Natural killer cell (primary cell): ENCODE measurements around the gene PHF21A. TPM values are rescaled to one million over a fixed set of nuclear protein-coding genes. Genes with fewer than 3 reads are reported as not detected.
"Not testable (repeated sequence)": the region's sequence is repeated elsewhere in the genome, so short reads cannot be mapped to it uniquely, and the experiment has no call there.

Experiments
- ATAC-seq, 3 donors: fragments of 150-1000 bp in 2 of 3; fragments of 200-7000 bp in 1 of 3; cut with Tn5 transposase; 1 replicate in 1 of 3; 2 replicates in 2 of 3; pipeline ENCODE4 v1.10.0; 2021; ENCODE audit warnings: mild to moderate bottlenecking in 2 of 3, moderate library complexity in 2 of 3
- DNase-seq, 2 donors: peaks; one replicate each; pipeline versions ENCODE4 v3.0.0 to v3.0.0-alpha.2; 2013 to 2021; ENCODE audit warnings: mixed read lengths in 1 of 2
- H3K27ac ChIP-seq: one replicate; pipeline ENCODE4 v1.5.1; 2013; ENCODE audit warnings: mild to moderate bottlenecking, low read length
- H3K27me3 ChIP-seq: one replicate; pipeline ENCODE4 v1.6.1; 2013; ENCODE audit warnings: low read length; ENCODE audit not compliant: control insufficient read depth, insufficient read depth
- H3K36me3 ChIP-seq: one replicate; pipeline ENCODE4 v1.6.1; 2013; ENCODE audit warnings: low read length; ENCODE audit not compliant: control insufficient read depth, insufficient read depth
- H3K4me1 ChIP-seq: one replicate; pipeline ENCODE4 v1.6.1; 2013; ENCODE audit warnings: low read length; ENCODE audit not compliant: control insufficient read depth, insufficient read depth
- H3K4me3 ChIP-seq: one replicate; pipeline ENCODE4 v1.5.1; 2013; ENCODE audit warnings: low read length
- H3K9me3 ChIP-seq: one replicate; pipeline ENCODE4 v1.6.1; 2013; ENCODE audit warnings: low read length; ENCODE audit not compliant: control insufficient read depth, insufficient read depth
- H3K27ac Mint-ChIP-seq, 2 donors: one replicate each; pipeline ENCODE4 v1.8.0; 2022; ENCODE audit warnings: mild to moderate bottlenecking in 2 of 2, mixed read lengths in 2 of 2, moderate library complexity in 1 of 2
- H3K27me3 Mint-ChIP-seq, 2 donors: one replicate each; pipeline ENCODE4 v1.8.0; 2022; ENCODE audit warnings: low read depth in 2 of 2, mixed read lengths in 2 of 2
- H3K36me3 Mint-ChIP-seq: one replicate; pipeline ENCODE4 v1.8.0; 2022; ENCODE audit warnings: mixed read lengths
- H3K4me1 Mint-ChIP-seq, 2 donors: one replicate each; pipeline ENCODE4 v1.8.0; 2022; ENCODE audit warnings: mixed read lengths in 2 of 2
- H3K4me3 Mint-ChIP-seq: one replicate; pipeline ENCODE4 v1.8.0; 2022; ENCODE audit warnings: mild to moderate bottlenecking, moderate library complexity, mixed read lengths
- H3K9me3 Mint-ChIP-seq, 2 donors: one replicate each; pipeline ENCODE4 v1.8.0; 2022; ENCODE audit warnings: mixed read lengths in 2 of 2
- WGBS: methylation state at CpG from one replicate; pipeline ENCODE4 v1.1.7; 2013; ENCODE audit warnings: missing lambda C conversion rate; ENCODE audit not compliant: insufficient coverage; 5-methylcytosine and 5-hydroxymethylcytosine counted together
- intact Hi-C: fragments of 100-400 bp; cut with micrococcal nuclease; formaldehyde crosslinking; loops from one replicate; pipeline ENCODE4 v1.14.2; 2022
- total RNA-seq, 4 donors: library from RNA; stranded (reverse); fragments of 120-200 nt in 1 of 4; gene quantifications; one replicate each; pipeline versions ENCODE4 v1.2.3 to v1.2.4, GENCODE V29; 2013 to 2022
- TF ChIP-seq, protein P1 (sequence below): fragments of 200-600 bp; IDR thresholded peaks from one replicate; pipeline ENCODE4 v1.8.0; 2022; ENCODE audit warnings: antibody characterized with exemption

Gene PHF21A
- total RNA-seq, 3 donors from 2014 or later (not counting 1 experiment from before 2014, with no cell fraction given): 138 to 147 (median 139) TPM

DNA sequence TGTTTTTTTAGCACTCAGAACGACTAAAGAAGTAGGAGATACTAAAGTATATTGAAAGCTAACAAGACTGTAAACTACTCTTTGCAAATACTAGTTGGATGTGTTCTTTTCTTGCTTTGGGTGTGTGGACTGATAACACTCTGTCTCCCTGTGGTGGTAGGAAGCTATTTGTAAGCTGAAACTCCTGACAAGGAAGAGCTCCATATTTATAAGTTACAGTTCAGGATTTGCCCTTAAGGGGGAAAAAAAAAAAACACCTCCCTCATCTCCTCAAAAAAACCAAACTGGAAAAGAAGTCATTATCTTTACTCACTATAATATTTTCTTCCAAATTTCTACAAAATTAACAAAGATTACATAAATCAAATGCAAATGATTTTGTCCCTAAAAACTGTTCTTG lies 103.9 kb downstream of the PHF21A start:
- no peak overlapping the region for H3K4me3 Mint-ChIP-seq
- Histone ChIP-seq H3K9me3 (no peaks in the 10 kb centered on the region), H3K4me1 (no peaks in the 10 kb centered on the region), H3K36me3 (no peaks in the 10 kb centered on the region), H3K27me3 (no peaks in the 10 kb centered on the region), H3K27ac (no peak overlapping the region), H3K4me3 (no peak overlapping the region)
- H3K4me1 Mint-ChIP-seq: peaks cover 25% of the 10 kb centered on the region in 2 donors
- WGBS: no CpG with 5 or more reads among the region's 1 CpG
- H3K27me3 Mint-ChIP-seq: no peaks in the 10 kb centered on the region
- no peaks in the 10 kb centered on the region for H3K36me3 Mint-ChIP-seq
- intact Hi-C loops: no loop called here
- TF ChIP-seq, protein P1, sequence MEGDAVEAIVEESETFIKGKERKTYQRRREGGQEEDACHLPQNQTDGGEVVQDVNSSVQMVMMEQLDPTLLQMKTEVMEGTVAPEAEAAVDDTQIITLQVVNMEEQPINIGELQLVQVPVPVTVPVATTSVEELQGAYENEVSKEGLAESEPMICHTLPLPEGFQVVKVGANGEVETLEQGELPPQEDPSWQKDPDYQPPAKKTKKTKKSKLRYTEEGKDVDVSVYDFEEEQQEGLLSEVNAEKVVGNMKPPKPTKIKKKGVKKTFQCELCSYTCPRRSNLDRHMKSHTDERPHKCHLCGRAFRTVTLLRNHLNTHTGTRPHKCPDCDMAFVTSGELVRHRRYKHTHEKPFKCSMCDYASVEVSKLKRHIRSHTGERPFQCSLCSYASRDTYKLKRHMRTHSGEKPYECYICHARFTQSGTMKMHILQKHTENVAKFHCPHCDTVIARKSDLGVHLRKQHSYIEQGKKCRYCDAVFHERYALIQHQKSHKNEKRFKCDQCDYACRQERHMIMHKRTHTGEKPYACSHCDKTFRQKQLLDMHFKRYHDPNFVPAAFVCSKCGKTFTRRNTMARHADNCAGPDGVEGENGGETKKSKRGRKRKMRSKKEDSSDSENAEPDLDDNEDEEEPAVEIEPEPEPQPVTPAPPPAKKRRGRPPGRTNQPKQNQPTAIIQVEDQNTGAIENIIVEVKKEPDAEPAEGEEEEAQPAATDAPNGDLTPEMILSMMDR: no peak
- H3K9me3 Mint-ChIP-seq: peaks cover 0 to 2% of the 10 kb centered on the region in 2 donors
- DNase-seq (no peak), ATAC-seq (no peak)
- no peak overlapping the region for H3K27ac Mint-ChIP-seq

DNA sequence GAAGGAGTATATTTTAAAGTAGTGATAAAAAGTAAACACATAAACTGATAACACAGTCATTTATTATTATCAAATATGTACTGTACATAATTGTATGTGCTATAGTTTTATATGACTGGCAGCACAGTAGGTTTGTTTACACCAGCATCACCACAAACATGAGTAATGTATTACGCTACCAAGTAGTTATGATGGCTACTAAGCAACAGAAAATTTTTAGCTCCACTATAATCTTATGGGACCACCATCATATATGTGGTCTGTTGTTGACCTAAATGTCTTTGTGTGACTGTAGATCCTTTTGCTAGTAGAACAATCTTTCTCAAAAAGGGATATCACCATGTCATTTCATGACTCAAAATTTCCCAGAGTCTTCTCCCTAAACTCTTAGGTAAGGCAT lies 105.3 kb downstream of the PHF21A start:
- intact Hi-C loops: no loop called here
- Mint-ChIP-seq H3K36me3 (no peaks in the 10 kb centered on the region), H3K4me1 (peaks cover 28 to 33% of the 10 kb centered on the region in 2 donors), H3K9me3 (peaks cover 0 to 2% of the 10 kb centered on the region in 2 donors), H3K27me3 (no peaks in the 10 kb centered on the region), H3K27ac (no peak overlapping the region), H3K4me3 (no peak overlapping the region)
- no peak overlapping the region for H3K27ac ChIP-seq
- H3K4me3 ChIP-seq: no peak overlapping the region
- TF ChIP-seq, protein P1: no peak
- ATAC-seq: no peak
- no peaks in the 10 kb centered on the region for H3K9me3 ChIP-seq
- H3K27me3 ChIP-seq: no peaks in the 10 kb centered on the region
- no CpG with 5 or more reads among the region's 1 CpG for WGBS
- H3K4me1 ChIP-seq: no peaks in the 10 kb centered on the region
- H3K36me3 ChIP-seq: no peaks in the 10 kb centered on the region
- DNase-seq: no peak

DNA sequence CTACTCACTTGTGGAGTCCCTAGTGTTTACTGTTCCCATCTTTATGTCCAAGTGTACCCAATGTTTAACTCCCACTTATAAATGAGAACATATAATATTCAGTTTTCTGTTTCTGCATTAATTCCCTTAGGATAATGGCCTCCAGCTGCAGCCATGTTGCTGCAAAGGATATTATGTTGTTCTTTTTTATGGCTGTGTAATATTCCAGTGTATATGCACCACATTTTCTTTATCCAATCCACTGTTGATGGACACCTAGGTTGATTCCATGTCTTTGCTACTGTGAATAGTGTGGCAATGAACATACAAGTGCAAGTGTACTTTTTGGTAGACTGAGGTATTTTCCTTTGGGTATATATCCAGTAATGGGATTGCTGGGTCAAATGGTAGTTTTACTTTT lies 107.1 kb downstream of the PHF21A start:
- H3K27me3 Mint-ChIP-seq, DNase-seq, intact Hi-C loops, H3K27ac ChIP-seq, H3K4me1 ChIP-seq, H3K27ac Mint-ChIP-seq, H3K36me3 Mint-ChIP-seq, ATAC-seq, H3K4me3 Mint-ChIP-seq, H3K27me3 ChIP-seq, H3K36me3 ChIP-seq, H3K4me3 ChIP-seq, H3K9me3 ChIP-seq, H3K9me3 Mint-ChIP-seq: not testable (repeated sequence)
- H3K4me1 Mint-ChIP-seq: peaks cover 23 to 27% of the 10 kb centered on the region in 2 donors

DNA sequence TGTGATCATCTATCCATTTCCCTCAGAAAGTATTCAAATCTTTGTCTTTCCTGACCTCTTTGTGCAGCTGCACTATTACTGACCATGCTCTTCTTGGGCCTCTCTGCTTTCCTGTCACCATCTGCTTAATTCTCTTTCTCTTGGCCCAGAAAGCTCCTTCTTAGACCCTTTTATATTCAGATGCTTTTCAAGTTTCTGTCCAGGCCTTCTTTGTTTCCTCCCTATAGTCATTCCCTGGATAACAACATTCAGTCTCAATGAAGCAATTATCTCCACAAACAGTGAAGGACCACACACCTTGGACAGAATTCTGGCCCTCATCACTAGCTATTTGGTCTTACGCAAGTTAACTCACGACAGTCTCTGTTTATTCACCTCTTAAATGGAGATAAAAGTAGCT lies 109.1 kb downstream of the PHF21A start:
- no peaks in the 10 kb centered on the region for H3K9me3 ChIP-seq
- TF ChIP-seq, protein P1: no peak
- H3K4me1 ChIP-seq: no peaks in the 10 kb centered on the region
- Mint-ChIP-seq H3K4me1 (peaks cover 20 to 23% of the 10 kb centered on the region in 2 donors), H3K27ac (peak overlapping the region in 1 of 2 donors; percentile 0), H3K36me3 (no peaks in the 10 kb centered on the region), H3K4me3 (no peak overlapping the region), H3K9me3 (peaks cover 0 to 2% of the 10 kb centered on the region in 2 donors), H3K27me3 (no peaks in the 10 kb centered on the region)
- no peaks in the 10 kb centered on the region for H3K27me3 ChIP-seq
- 100% methylated on average over 2 of the region's 2 CpGs for WGBS
- intact Hi-C loops: no loop called here
- H3K27ac ChIP-seq: no peak overlapping the region
- DNase-seq (no peak), ATAC-seq (no peak)
- no peak overlapping the region for H3K4me3 ChIP-seq
- no peaks in the 10 kb centered on the region for H3K36me3 ChIP-seq
